Measurements from ENCODE around the gene THBD. TPM values are rescaled to one million over a fixed set of nuclear protein-coding genes. Genes with fewer than 3 reads are reported as not detected.

The THBD gene
- total RNA-seq, 1 donor from 2014 or later: 6.8 TPM

- Histone ChIP-seq H3K4me3 (ENCODE audit: low read length in 3 of 3) (no peak overlapping the region), H3K9me3 (ENCODE audit: control insufficient read depth in 3 of 3, low read length in 3 of 3) (no peaks in the 10 kb centered on the region), H3K36me3 (ENCODE audit: control insufficient read depth in 3 of 3, insufficient read depth in 3 of 3, low read length in 3 of 3) (no peaks in the 10 kb centered on the region), H3K27me3 (ENCODE audit: control insufficient read depth in 3 of 3, insufficient read depth in 3 of 3, low read length in 3 of 3) (no peaks in the 10 kb centered on the region), H3K4me1 (ENCODE audit: control insufficient read depth in 3 of 3, insufficient read depth in 3 of 3, low read length in 3 of 3) (peaks cover 3 to 20% (median 11%) of the 10 kb centered on the region in 3 donors), H3K27ac (ENCODE audit: low read depth, low read length) (no peak overlapping the region), H3K9ac (ENCODE audit: low read depth in 1 of 3, low read length in 3 of 3) (no peak overlapping the region)
These were observed 27.9 kb downstream of the THBD start for GRCh38 chr20:23021541-23021940.

GRCh38 chr20:23020230-23021018, 29.0 kb downstream of the THBD start:
- Histone ChIP-seq H3K27ac (ENCODE audit: low read depth, low read length) (no peak overlapping the region), H3K27me3 (ENCODE audit: control insufficient read depth in 3 of 3, insufficient read depth in 3 of 3, low read length in 3 of 3) (no peaks in the 10 kb centered on the region), H3K4me3 (ENCODE audit: low read length in 3 of 3) (no peak overlapping the region)

GRCh38 chr20:23019403-23019802, 30.1 kb downstream of the THBD start:
- Histone ChIP-seq H3K4me3 (ENCODE audit: low read length in 3 of 3) (no peak overlapping the region), H3K9ac (ENCODE audit: low read depth in 1 of 3, low read length in 3 of 3) (no peak overlapping the region), H3K27ac (ENCODE audit: low read depth, low read length) (no peak overlapping the region), H3K36me3 (ENCODE audit: control insufficient read depth in 3 of 3, insufficient read depth in 3 of 3, low read length in 3 of 3) (no peaks in the 10 kb centered on the region), H3K9me3 (ENCODE audit: control insufficient read depth in 3 of 3, low read length in 3 of 3) (no peaks in the 10 kb centered on the region), H3K27me3 (ENCODE audit: control insufficient read depth in 3 of 3, insufficient read depth in 3 of 3, low read length in 3 of 3) (no peaks in the 10 kb centered on the region), H3K4me1 (ENCODE audit: control insufficient read depth in 3 of 3, insufficient read depth in 3 of 3, low read length in 3 of 3) (peaks cover 3 to 20% (median 11%) of the 10 kb centered on the region in 3 donors)

More at GRCh38 chr20:23020230-23021018, 29.0 kb downstream of the THBD start:
- H3K9ac ChIP-seq (ENCODE audit: low read depth in 1 of 3, low read length in 3 of 3): no peak overlapping the region
- H3K36me3 ChIP-seq (ENCODE audit: control insufficient read depth in 3 of 3, insufficient read depth in 3 of 3, low read length in 3 of 3): no peaks in the 10 kb centered on the region
- H3K4me1 ChIP-seq (ENCODE audit: control insufficient read depth in 3 of 3, insufficient read depth in 3 of 3, low read length in 3 of 3): peaks cover 3 to 20% (median 11%) of the 10 kb centered on the region in 3 donors
- H3K9me3 ChIP-seq (ENCODE audit: control insufficient read depth in 3 of 3, low read length in 3 of 3): no peaks in the 10 kb centered on the region

DNA sequence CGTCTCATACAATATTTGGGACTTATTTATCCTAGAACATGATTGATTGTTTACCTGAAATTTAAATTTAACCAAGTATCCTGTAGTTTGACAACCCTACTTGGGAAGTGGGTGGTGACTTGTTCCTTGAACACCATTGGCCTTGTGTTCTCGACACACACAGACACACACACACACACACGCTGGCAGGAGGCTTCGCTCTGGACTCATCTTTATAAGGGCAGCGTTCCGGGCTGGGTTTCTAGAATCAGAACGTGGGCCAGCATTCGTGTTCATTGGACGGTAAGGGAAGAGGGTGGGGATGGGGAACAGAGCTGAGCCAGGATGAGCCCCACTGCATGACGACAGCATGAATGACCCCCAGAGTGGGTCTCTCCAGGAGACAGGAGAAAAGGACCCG, 30.5 kb downstream of the THBD start:
- Histone ChIP-seq H3K4me3 (ENCODE audit: low read length in 3 of 3) (no peak overlapping the region), H3K4me1 (ENCODE audit: control insufficient read depth in 3 of 3, insufficient read depth in 3 of 3, low read length in 3 of 3) (peaks cover 3 to 20% (median 11%) of the 10 kb centered on the region in 3 donors), H3K9ac (ENCODE audit: low read depth in 1 of 3, low read length in 3 of 3) (no peak overlapping the region), H3K9me3 (ENCODE audit: control insufficient read depth in 3 of 3, low read length in 3 of 3) (no peaks in the 10 kb centered on the region), H3K36me3 (ENCODE audit: control insufficient read depth in 3 of 3, insufficient read depth in 3 of 3, low read length in 3 of 3) (no peaks in the 10 kb centered on the region), H3K27me3 (ENCODE audit: control insufficient read depth in 3 of 3, insufficient read depth in 3 of 3, low read length in 3 of 3) (no peaks in the 10 kb centered on the region), H3K27ac (ENCODE audit: low read depth, low read length) (no peak overlapping the region)

- Histone ChIP-seq H3K36me3 (ENCODE audit: control insufficient read depth in 3 of 3, insufficient read depth in 3 of 3, low read length in 3 of 3) (no peaks in the 10 kb centered on the region), H3K9me3 (ENCODE audit: control insufficient read depth in 3 of 3, low read length in 3 of 3) (no peaks in the 10 kb centered on the region), H3K27me3 (ENCODE audit: control insufficient read depth in 3 of 3, insufficient read depth in 3 of 3, low read length in 3 of 3) (no peaks in the 10 kb centered on the region), H3K4me1 (ENCODE audit: control insufficient read depth in 3 of 3, insufficient read depth in 3 of 3, low read length in 3 of 3) (peaks cover 3 to 20% (median 11%) of the 10 kb centered on the region in 3 donors), H3K27ac (ENCODE audit: low read depth, low read length) (no peak overlapping the region), H3K9ac (ENCODE audit: low read depth in 1 of 3, low read length in 3 of 3) (no peak overlapping the region), H3K4me3 (ENCODE audit: low read length in 3 of 3) (no peak overlapping the region)
These were observed 31.0 kb downstream of the THBD start for GRCh38 chr20:23018432-23018831.

DNA sequence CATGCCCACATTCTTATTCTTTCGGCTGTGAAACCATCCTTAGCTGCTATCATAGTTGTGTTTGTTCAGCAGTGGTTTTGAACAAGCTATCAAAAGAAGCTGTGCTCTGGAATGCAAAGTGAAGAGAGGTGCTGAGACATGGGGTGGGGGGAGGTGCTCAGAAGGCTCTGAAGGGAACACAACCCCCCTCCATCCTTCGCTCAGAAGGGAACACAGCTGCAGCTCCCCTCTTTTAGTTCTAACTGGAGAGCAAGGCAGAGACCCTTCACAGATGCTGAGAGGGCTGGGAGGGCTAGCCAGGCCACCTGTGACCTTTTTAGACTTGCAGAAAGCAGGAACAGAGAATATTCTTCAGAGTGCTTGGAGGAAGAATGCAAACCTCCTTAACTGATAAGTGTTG, 32.0 kb downstream of the THBD start:
- peaks cover 3 to 20% (median 13%) of the 10 kb centered on the region in 3 donors for H3K4me1 ChIP-seq (ENCODE audit: control insufficient read depth in 3 of 3, insufficient read depth in 3 of 3, low read length in 3 of 3)
- H3K4me3 ChIP-seq (ENCODE audit: low read length in 3 of 3): no peak overlapping the region
- no peaks in the 10 kb centered on the region for H3K36me3 ChIP-seq (ENCODE audit: control insufficient read depth in 3 of 3, insufficient read depth in 3 of 3, low read length in 3 of 3)

DNA sequence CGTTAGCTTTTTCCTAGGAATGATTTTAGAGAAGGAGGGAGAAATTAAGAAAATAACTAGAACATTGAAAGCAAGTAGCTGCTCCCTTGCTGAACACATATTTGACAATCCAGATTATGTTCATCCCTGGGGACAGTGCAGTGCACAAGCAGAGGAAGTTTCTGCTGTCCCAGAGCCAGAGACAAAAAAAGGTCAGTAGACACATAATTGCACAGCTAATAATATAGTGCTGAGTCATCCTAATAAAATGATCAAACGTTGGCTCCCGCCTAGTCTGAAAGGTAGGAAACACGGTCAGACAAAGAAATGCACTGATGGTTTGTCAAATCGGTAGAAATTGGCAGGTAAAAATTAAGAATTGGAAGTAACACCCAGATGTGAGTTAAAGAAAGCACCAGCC, 36.0 kb downstream of the THBD start:
- Histone ChIP-seq H3K27me3 (ENCODE audit: control insufficient read depth in 3 of 3, insufficient read depth in 3 of 3, low read length in 3 of 3) (no peaks in the 10 kb centered on the region), H3K9me3 (ENCODE audit: control insufficient read depth in 3 of 3, low read length in 3 of 3) (no peaks in the 10 kb centered on the region), H3K4me3 (ENCODE audit: low read length in 3 of 3) (no peak overlapping the region), H3K27ac (ENCODE audit: low read depth, low read length) (no peak overlapping the region), H3K4me1 (ENCODE audit: control insufficient read depth in 3 of 3, insufficient read depth in 3 of 3, low read length in 3 of 3) (peaks cover 0 to 8% (median 6%) of the 10 kb centered on the region in 3 donors), H3K36me3 (ENCODE audit: control insufficient read depth in 3 of 3, insufficient read depth in 3 of 3, low read length in 3 of 3) (no peaks in the 10 kb centered on the region), H3K9ac (ENCODE audit: low read depth in 1 of 3, low read length in 3 of 3) (no peak overlapping the region)

More for the DNA sequence above, 32.0 kb downstream of the THBD start:
- no peak overlapping the region for H3K27ac ChIP-seq (ENCODE audit: low read depth, low read length)
- H3K9ac ChIP-seq (ENCODE audit: low read depth in 1 of 3, low read length in 3 of 3): no peak overlapping the region
- no peaks in the 10 kb centered on the region for H3K27me3 ChIP-seq (ENCODE audit: control insufficient read depth in 3 of 3, insufficient read depth in 3 of 3, low read length in 3 of 3)
- H3K9me3 ChIP-seq (ENCODE audit: control insufficient read depth in 3 of 3, low read length in 3 of 3): no peaks in the 10 kb centered on the region

- Histone ChIP-seq H3K4me3 (ENCODE audit: low read length in 3 of 3) (no peak overlapping the region), H3K36me3 (ENCODE audit: control insufficient read depth in 3 of 3, insufficient read depth in 3 of 3, low read length in 3 of 3) (no peaks in the 10 kb centered on the region), H3K27me3 (ENCODE audit: control insufficient read depth in 3 of 3, insufficient read depth in 3 of 3, low read length in 3 of 3) (no peaks in the 10 kb centered on the region)
These were observed 38.3 kb downstream of the THBD start for GRCh38 chr20:23011008-23011721.

GRCh38 chr20:23010096-23010495, 39.4 kb downstream of the THBD start:
- Histone ChIP-seq H3K4me3 (ENCODE audit: low read length in 3 of 3) (no peak overlapping the region), H3K27me3 (ENCODE audit: control insufficient read depth in 3 of 3, insufficient read depth in 3 of 3, low read length in 3 of 3) (no peaks in the 10 kb centered on the region), H3K9ac (ENCODE audit: low read depth in 1 of 3, low read length in 3 of 3) (no peak overlapping the region), H3K27ac (ENCODE audit: low read depth, low read length) (no peak overlapping the region), H3K4me1 (ENCODE audit: control insufficient read depth in 3 of 3, insufficient read depth in 3 of 3, low read length in 3 of 3) (peaks cover 0 to 2% (median 0%) of the 10 kb centered on the region in 3 donors), H3K36me3 (ENCODE audit: control insufficient read depth in 3 of 3, insufficient read depth in 3 of 3, low read length in 3 of 3) (no peaks in the 10 kb centered on the region), H3K9me3 (ENCODE audit: control insufficient read depth in 3 of 3, low read length in 3 of 3) (no peaks in the 10 kb centered on the region)

More at GRCh38 chr20:23011008-23011721, 38.3 kb downstream of the THBD start:
- Histone ChIP-seq H3K27ac (ENCODE audit: low read depth, low read length) (no peak overlapping the region), H3K9ac (ENCODE audit: low read depth in 1 of 3, low read length in 3 of 3) (no peak overlapping the region), H3K9me3 (ENCODE audit: control insufficient read depth in 3 of 3, low read length in 3 of 3) (no peaks in the 10 kb centered on the region), H3K4me1 (ENCODE audit: control insufficient read depth in 3 of 3, insufficient read depth in 3 of 3, low read length in 3 of 3) (peaks cover 0 to 2% (median 0%) of the 10 kb centered on the region in 3 donors)

DNA sequence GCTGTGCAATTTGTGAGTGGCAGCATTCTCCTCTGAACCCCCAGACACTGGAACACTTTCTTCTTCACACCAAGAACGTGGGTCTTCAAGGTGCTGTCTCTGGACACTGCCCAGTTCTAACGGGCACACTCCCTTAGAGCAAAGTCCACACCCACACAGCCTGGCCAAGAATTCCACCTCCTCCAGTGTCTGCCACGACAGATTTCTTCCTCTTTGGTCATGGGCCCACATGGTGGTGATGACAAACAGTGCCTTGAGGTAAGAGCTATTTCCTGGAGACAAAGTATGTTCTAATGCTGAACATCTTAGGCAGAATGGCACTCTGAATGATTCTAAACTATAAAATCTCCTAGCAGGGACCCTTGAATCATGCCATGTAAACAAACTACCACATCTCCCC, 39.8 kb downstream of the THBD start:
- H3K27me3 ChIP-seq (ENCODE audit: control insufficient read depth in 3 of 3, insufficient read depth in 3 of 3, low read length in 3 of 3): no peaks in the 10 kb centered on the region
- H3K27ac ChIP-seq (ENCODE audit: low read depth, low read length): no peak overlapping the region
- H3K4me1 ChIP-seq (ENCODE audit: control insufficient read depth in 3 of 3, insufficient read depth in 3 of 3, low read length in 3 of 3): peaks cover 0 to 2% (median 0%) of the 10 kb centered on the region in 3 donors
- no peaks in the 10 kb centered on the region for H3K9me3 ChIP-seq (ENCODE audit: control insufficient read depth in 3 of 3, low read length in 3 of 3)
- H3K36me3 ChIP-seq (ENCODE audit: control insufficient read depth in 3 of 3, insufficient read depth in 3 of 3, low read length in 3 of 3): no peaks in the 10 kb centered on the region
- no peak overlapping the region for H3K4me3 ChIP-seq (ENCODE audit: low read length in 3 of 3)
- no peak overlapping the region for H3K9ac ChIP-seq (ENCODE audit: low read depth in 1 of 3, low read length in 3 of 3)
